GM12878 (cell line): ENCODE data around the gene OGDHL. TPM values are rescaled to one million over a fixed set of nuclear protein-coding genes. Genes with fewer than 3 reads are reported as not detected.

Experiments used
- ATAC-seq: fragments of 200-7000 bp; cut with Tn5 transposase; 3 replicates; pipeline ENCODE4 v1.9.1; 2020; ENCODE audit warnings: mild to moderate bottlenecking, moderate library complexity
- BruUV-seq: library from RNA; stranded (reverse); fragments of 400-500 nt; replicated peaks from 2 replicates; lab custom pipeline; 2021; lab: Mats Ljungman, UMichigan
- CTCF ChIA-PET: fragments of 300-600 bp; sonication (Branson Sonifier 250); formaldehyde crosslinking; extraction: SDS; loops from one replicate; lab custom pipeline; 2021; ENCODE audit warnings: inconsistent platforms; lab: Yijun Ruan, JAX
- POLR2A ChIA-PET: fragments of 350-600 bp; formaldehyde crosslinking; extraction: SDS; loops from one replicate; lab custom pipeline; 2021; ENCODE audit warnings: inconsistent platforms; lab: Charles Lee
- RAD21 ChIA-PET: fragments of 300-600 bp; sonication (Branson Sonifier 250); formaldehyde crosslinking; loops from one replicate; lab custom pipeline; 2023; ENCODE audit warnings: antibody characterized with exemption; ENCODE audit not compliant: unreplicated experiment; lab: Charles Lee
- SMC1A ChIA-PET: fragments of 300-600 bp; sonication (Branson Sonifier 250); formaldehyde crosslinking; loops from one replicate; lab custom pipeline; 2023; ENCODE audit not compliant: unreplicated experiment, uncharacterized antibody; lab: Charles Lee
- DNase-seq: peaks from one replicate; pipeline ENCODE4 v3.0.0-alpha.2; 2011; ENCODE audit warnings: low read depth, low spot score
- FAIRE-seq: peaks from 3 replicates; lab custom pipeline; 2011; peaks lifted over from hg19 to GRCh38; lab: Jason Lieb, UNC
- H2AFZ ChIP-seq: 2 replicates; pipeline ENCODE4 v1.6.0; 2011; ENCODE audit warnings: low read depth, low read length, control low read depth; ENCODE audit not compliant: control insufficient read depth
- H3K27ac ChIP-seq: 2 replicates; pipeline ENCODE4 v1.5.1; 2011; ENCODE audit warnings: control low read depth; ENCODE audit not compliant: control insufficient read depth, insufficient read depth
- H3K27me3 ChIP-seq, 2 experiments: replicated peaks in 1 of 2; 2 replicates each; pipeline versions ENCODE4 v1.6.0 to v1.6.1; 2011; ENCODE audit warnings: low read length in 1 of 2; ENCODE audit not compliant: control insufficient read depth in 2 of 2, insufficient read depth in 2 of 2
- H3K36me3 ChIP-seq, 2 experiments: 2 replicates each; pipeline ENCODE4 v1.5.1; 2011; ENCODE audit warnings: low read length in 1 of 2; ENCODE audit not compliant: control insufficient read depth in 2 of 2, insufficient read depth in 2 of 2
- H3K4me1 ChIP-seq: 2 replicates; pipeline ENCODE4 v1.6.1; 2011; ENCODE audit warnings: mild to moderate bottlenecking, low read length, moderate library complexity, mixed read lengths; ENCODE audit not compliant: control insufficient read depth, insufficient read depth
- H3K4me2 ChIP-seq: 2 replicates; pipeline ENCODE4 v1.6.0; 2011; ENCODE audit warnings: control low read depth; ENCODE audit not compliant: control insufficient read depth, insufficient read depth
- H3K4me3 ChIP-seq: fragments of 200-600 bp; sonication (generic); 2 replicates; pipeline ENCODE4 v1.5.1; 2016
- H3K79me2 ChIP-seq: 2 replicates; pipeline ENCODE4 v1.6.0; 2011; ENCODE audit warnings: low read length; ENCODE audit not compliant: control insufficient read depth, insufficient read depth
- H3K9ac ChIP-seq: 2 replicates; pipeline ENCODE4 v1.8.0; 2011; ENCODE audit warnings: low read length, control low read depth, mixed read lengths; ENCODE audit not compliant: control insufficient read depth, insufficient read depth
- H3K9me3 ChIP-seq: replicated peaks from 3 replicates; pipeline ENCODE4 v1.5.1; 2011; ENCODE audit warnings: mild to moderate bottlenecking, low read length; ENCODE audit not compliant: control insufficient read depth, insufficient read depth
- H4K20me1 ChIP-seq: 2 replicates; pipeline ENCODE4 v1.6.0; 2011; ENCODE audit not compliant: control insufficient read depth, insufficient read depth
- ESRRA ChIP-seq: IDR thresholded peaks from 2 replicates; pipeline ENCODE4 v1.6.1; 2012; ENCODE audit warnings: mild to moderate bottlenecking, low read length, improper control_type of control experiment
- TCF12 ChIP-seq: IDR thresholded peaks from 2 replicates; pipeline ENCODE4 v1.6.1; 2011; ENCODE audit warnings: low read depth, mild to moderate bottlenecking, low read length
- TCF3 ChIP-seq: IDR thresholded peaks from 2 replicates; pipeline ENCODE4 v1.6.1; 2012; ENCODE audit warnings: low read depth, mild to moderate bottlenecking, low read length, borderline replicate concordance; ENCODE audit not compliant: insufficient read depth
- YY1 ChIP-seq: IDR thresholded peaks from 2 replicates; pipeline ENCODE4 v1.6.1; 2011; ENCODE audit warnings: low read depth, mild to moderate bottlenecking, low read length
- ZNF24 ChIP-seq: fragments of 450-650 bp; IDR thresholded peaks from 2 replicates; pipeline ENCODE4 v1.6.1; 2017; ENCODE audit warnings: antibody characterized with exemption, mild to moderate bottlenecking
- WGBS: methylation state at CpG from one replicate; pipeline ENCODE4 v1.1.6; 2016; ENCODE audit warnings: low lambda C conversion rate; ENCODE audit not compliant: insufficient replicate concordance, insufficient coverage; ENCODE audit errors: missing lambda C conversion rate; 5-methylcytosine and 5-hydroxymethylcytosine counted together
- in situ Hi-C: fragments of 300-500 bp; cut with MboI; formaldehyde crosslinking; loops from 9 replicates; pipeline ENCODE4 v1.14.3; 2018; ENCODE audit warnings: mixed read lengths
- intact Hi-C: fragments of 100-400 bp; cut with micrococcal nuclease; formaldehyde crosslinking; loops from one replicate; pipeline ENCODE4 v1.14.2; 2022; ENCODE audit not compliant: unreplicated experiment
- polyA plus RNA-seq, 11 experiments: library from polyadenylated mRNA; depleted of rRNA in 4 of 11; unstranded in 6 of 11; stranded (reverse) in 5 of 11; fragments of >200 nt; fragmentation: Nextera tagmentation in 4 of 11; fragmentation: Illumina TruSeq in 1 of 11; extraction: Ambion mirVana in 4 of 11; extraction: Trizol in 1 of 11; gene quantifications; 1 replicate in 1 of 11; 2 replicates in 10 of 11; pipeline versions ENCODE4 v1.2.1 to v1.2.3, GENCODE V29; 2011 to 2016; ENCODE audit warnings: inconsistent platforms in 2 of 11, missing spikeins in 2 of 11, low read depth in 1 of 11
- total RNA-seq, 4 experiments: library from RNA; depleted of rRNA in 3 of 4; stranded (reverse); fragments of >200 nt in 3 of 4; fragmentation: Illumina TruSeq in 1 of 4; extraction: Trizol in 1 of 4; gene quantifications; 2 replicates each; pipeline versions ENCODE4 v1.2.1 to v1.2.3, GENCODE V29; 2013 to 2021
- TF ChIP-seq, protein P1 (sequence below): fragments of 450-650 bp; formaldehyde crosslinking; IDR thresholded peaks from 2 replicates; pipeline ENCODE4 v1.5.0; 2022; ENCODE audit warnings: mild to moderate bottlenecking, missing genetic modification characterization

OGDHL gene
- total and polyA plus RNA-seq, 10 of the 15 experiments (the other 5 are each of a cell fraction or from before 2014, with no cell fraction given) = 0.02 to 13.3 (median 0.34) TPM

DNA sequence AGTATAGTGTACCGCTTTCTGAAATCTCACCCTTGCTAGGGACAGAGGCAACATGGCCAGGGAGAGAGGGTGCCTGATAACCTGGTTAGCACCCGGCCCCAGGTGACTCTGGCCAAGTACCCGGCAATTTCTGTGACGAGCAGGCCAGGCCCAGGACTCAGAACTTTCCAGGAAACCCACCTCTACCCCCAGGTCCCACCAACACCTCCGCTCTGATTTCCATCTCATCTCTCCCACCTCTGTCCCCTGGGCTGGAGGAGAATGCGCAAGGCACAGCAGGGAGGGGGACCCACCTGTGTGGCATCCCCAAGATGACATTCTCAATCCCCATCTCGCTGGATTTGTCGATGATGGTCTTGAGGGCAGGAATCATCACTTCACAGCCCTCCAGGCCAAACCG is 11.6 kb downstream of the OGDHL start:
- ChIA-PET SMC1A (no interaction called here), CTCF (no interaction called here), RAD21 (no interaction called here), POLR2A (no interaction called here)
- intact Hi-C loops (no loop called here), in situ Hi-C loops (no loop called here)
- Histone ChIP-seq H2AFZ (no peak overlapping the region), H3K27ac (no peak overlapping the region), H3K4me3 (no peak overlapping the region), H4K20me1 (no peaks in the 10 kb centered on the region), H3K4me1 (no peaks in the 10 kb centered on the region), H3K79me2 (no peaks in the 10 kb centered on the region), H3K9me3 (no peaks in the 10 kb centered on the region), H3K27me3 (no peaks in the 10 kb centered on the region), H3K9ac (no peak overlapping the region), H3K4me2 (no peak overlapping the region), H3K36me3 (no peaks in the 10 kb centered on the region)
- BruUV-seq = no TSS peak
- ATAC-seq (no peak), FAIRE-seq (no peak), DNase-seq (no peak)
- 34% methylated on average over 9 of the region's 9 CpGs for WGBS
- TF ChIP-seq TCF3 (no peak), TCF12 (no peak), YY1 (no peak), ZNF24 (no peak), ESRRA (no peak)
- TF ChIP-seq, protein P1, sequence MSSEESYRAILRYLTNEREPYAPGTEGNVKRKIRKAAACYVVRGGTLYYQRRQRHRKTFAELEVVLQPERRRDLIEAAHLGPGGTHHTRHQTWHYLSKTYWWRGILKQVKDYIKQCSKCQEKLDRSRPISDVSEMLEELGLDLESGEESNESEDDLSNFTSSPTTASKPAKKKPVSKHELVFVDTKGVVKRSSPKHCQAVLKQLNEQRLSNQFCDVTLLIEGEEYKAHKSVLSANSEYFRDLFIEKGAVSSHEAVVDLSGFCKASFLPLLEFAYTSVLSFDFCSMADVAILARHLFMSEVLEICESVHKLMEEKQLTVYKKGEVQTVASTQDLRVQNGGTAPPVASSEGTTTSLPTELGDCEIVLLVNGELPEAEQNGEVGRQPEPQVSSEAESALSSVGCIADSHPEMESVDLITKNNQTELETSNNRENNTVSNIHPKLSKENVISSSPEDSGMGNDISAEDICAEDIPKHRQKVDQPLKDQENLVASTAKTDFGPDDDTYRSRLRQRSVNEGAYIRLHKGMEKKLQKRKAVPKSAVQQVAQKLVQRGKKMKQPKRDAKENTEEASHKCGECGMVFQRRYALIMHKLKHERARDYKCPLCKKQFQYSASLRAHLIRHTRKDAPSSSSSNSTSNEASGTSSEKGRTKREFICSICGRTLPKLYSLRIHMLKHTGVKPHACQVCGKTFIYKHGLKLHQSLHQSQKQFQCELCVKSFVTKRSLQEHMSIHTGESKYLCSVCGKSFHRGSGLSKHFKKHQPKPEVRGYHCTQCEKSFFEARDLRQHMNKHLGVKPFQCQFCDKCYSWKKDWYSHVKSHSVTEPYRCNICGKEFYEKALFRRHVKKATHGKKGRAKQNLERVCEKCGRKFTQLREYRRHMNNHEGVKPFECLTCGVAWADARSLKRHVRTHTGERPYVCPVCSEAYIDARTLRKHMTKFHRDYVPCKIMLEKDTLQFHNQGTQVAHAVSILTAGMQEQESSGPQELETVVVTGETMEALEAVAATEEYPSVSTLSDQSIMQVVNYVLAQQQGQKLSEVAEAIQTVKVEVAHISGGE (CRISPR knock-in tag) = no peak
